ENCODE results near the gene CEMP1.

DNA sequence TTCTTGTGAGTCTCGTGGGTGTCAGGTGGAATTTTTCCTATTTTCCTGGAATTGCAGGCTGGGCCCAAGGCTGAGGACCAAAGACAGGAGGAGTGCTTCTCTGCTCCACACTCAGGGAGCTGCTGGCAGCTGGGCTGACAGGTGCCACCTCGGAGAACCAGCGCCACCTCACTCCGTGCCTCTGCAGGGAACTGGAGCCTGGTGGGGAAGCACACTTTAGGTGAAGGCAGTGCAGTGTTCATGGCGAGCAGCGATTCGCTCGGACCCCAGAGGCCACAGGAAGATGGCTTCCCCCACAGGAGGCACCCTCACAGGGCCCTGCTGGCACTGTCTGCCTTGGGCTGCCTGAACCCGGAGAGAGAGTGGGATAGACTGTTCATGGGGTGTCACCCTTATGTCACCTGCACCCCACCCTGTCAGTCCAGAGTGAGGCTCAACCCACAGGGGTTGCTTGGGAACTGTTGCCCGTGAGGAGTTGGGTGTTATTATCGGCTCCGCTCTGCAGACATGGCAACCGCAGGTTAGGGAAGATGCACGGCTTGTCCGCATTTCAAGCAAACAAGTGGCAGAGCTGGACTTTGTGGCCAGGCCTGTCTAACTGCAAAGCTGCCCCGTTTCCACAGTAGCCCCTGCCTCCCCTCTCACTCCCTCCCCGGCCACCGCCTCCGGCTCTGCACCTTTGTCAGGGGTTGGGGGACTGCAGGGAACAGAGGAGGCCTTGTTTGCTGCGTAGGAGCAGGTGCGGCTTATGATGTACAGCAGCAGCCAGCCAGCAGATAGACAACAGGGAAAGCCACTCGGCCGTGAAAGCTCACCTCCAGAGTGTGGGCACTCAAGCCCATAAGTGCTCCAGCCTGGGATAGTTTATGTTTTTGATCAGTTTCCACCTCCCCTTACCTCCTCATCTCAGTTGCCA lies 40.8 kb downstream of the CEMP1 start:
- no peak for TF ChIP-seq POLR2AphosphoS5 (IDR thresholded peaks at IDR 0.05)
- TF ChIP-seq CTCF (IDR thresholded peaks at IDR 0.05): no peak
- no peak for TF ChIP-seq POLR2A (IDR thresholded peaks at IDR 0.05)
